ENCODE results near the gene IPO13.

Gene IPO13

GRCh38 chr1:43970911-43971310 lies 24.2 kb downstream of the IPO13 start:
- DNase-seq, result no peak

- DNase-seq, result no peak
Observed at GRCh38 chr1:43971336-43971980, 24.7 kb downstream of the IPO13 start.

- peak in 1 of 56 donors; percentile 61 for DNase-seq
Observed at GRCh38 chr1:43973981-43974442, 27.3 kb downstream of the IPO13 start.

GRCh38 chr1:43974443-43975248 lies 27.9 kb downstream of the IPO13 start, which contains the start of gene ATP6V0B:
Gene ATP6V0B, plus strand, starts transcription at chr1:43974960. Its CDS starts 81 bp downstream, at chr1:43975041.
- peak; percentile 81 to 99 (median 94) for DNase-seq

GRCh38 chr1:43975249-43975961 lies 28.7 kb downstream of the IPO13 start:
- peak in 25 of 56 donors; percentile 10 to 60 (median 44) for DNase-seq

- no peak for DNase-seq
Observed at GRCh38 chr1:43976045-43976444, 29.3 kb downstream of the IPO13 start.

- DNase-seq, result no peak
Observed at GRCh38 chr1:43976890-43977289, 30.1 kb downstream of the IPO13 start.

- no peak for DNase-seq
Observed at GRCh38 chr1:43977376-43978263, 30.9 kb downstream of the IPO13 start.

- DNase-seq, result no peak
Observed at GRCh38 chr1:43978264-43978550, 31.5 kb downstream of the IPO13 start.

GRCh38 chr1:43978551-43979260 lies 32.0 kb downstream of the IPO13 start, which contains the start of gene B4GALT2:
Gene B4GALT2, plus strand, starts transcription at chr1:43979210. Its CDS starts 1,951 bp downstream, at chr1:43981161.
- DNase-seq, result peak in 23 of 56 donors; percentile 9 to 68 (median 43)

GRCh38 chr1:43979261-43979527 lies 32.4 kb downstream of the IPO13 start:
- peak in 1 of 56 donors; percentile 36 for DNase-seq

- DNase-seq, result peak in 20 of 56 donors; percentile 14 to 61 (median 35)
Observed at GRCh38 chr1:43979528-43980254, 32.9 kb downstream of the IPO13 start.

GRCh38 chr1:43980255-43981134 lies 33.7 kb downstream of the IPO13 start:
- DNase-seq, result no peak

GRCh38 chr1:43981135-43981491 lies 34.4 kb downstream of the IPO13 start:
- DNase-seq, result no peak

- no peak for DNase-seq
Observed at GRCh38 chr1:43981636-43982035, 34.9 kb downstream of the IPO13 start.

- DNase-seq, result no peak
Observed at GRCh38 chr1:43982241-43982640, 35.5 kb downstream of the IPO13 start.

- DNase-seq, result peak in 2 of 56 donors; percentile 14 to 44
Observed at GRCh38 chr1:43982808-43983207, 36.1 kb downstream of the IPO13 start.

- DNase-seq, result peak in 1 of 56 donors; percentile 9
Observed at GRCh38 chr1:43983253-43983899, 36.6 kb downstream of the IPO13 start.
